A673 (cell line): ENCODE measurements around the gene SH2D4B.

Experiments
- CTCF ChIP-seq: fragments of 300-800, 200-600 bp; sonication (generic); conservative IDR thresholded peaks from 2 replicates; pipeline ENCODE4 v1.5.1; 2017; ENCODE audit warnings: low read depth, mild to moderate bottlenecking, antibody characterized with exemption, low read length, moderate library complexity, mixed read lengths
- EZH2 ChIP-seq: fragments of 200-600 bp; sonication (generic); IDR thresholded peaks from 2 replicates; pipeline ENCODE4 v1.6.1; 2017; ENCODE audit warnings: borderline replicate concordance, low read depth, mild to moderate bottlenecking, mixed read lengths, antibody characterized with exemption, low read length; ENCODE audit not compliant: poor library complexity, severe bottlenecking

- TF ChIP-seq CTCF (no peak), EZH2 (no peak)
These were observed 36.9 kb upstream of the SH2D4B start for GRCh38 chr10:80500572-80501380.
